HepG2 (cell line): Measurements from ENCODE around the gene BCL2L1. TPM values are rescaled to one million over a fixed set of nuclear protein-coding genes. Genes with fewer than 3 reads are reported as not detected.

Source experiments
- CREM ChIP-seq, 2 experiments: sonication (generic) in 1 of 2; formaldehyde crosslinking in 1 of 2; IDR thresholded peaks; 2 replicates each; pipeline versions ENCODE4 v1.4.0 to v1.6.1; 2016 to 2020; ENCODE audit warnings: antibody characterized with exemption in 1 of 2, mild to moderate bottlenecking in 1 of 2, missing genetic modification reagents in 1 of 2
- FOXJ3 ChIP-seq: sonication (generic); formaldehyde crosslinking; IDR thresholded peaks from 2 replicates; pipeline ENCODE4 v1.4.0; 2020; ENCODE audit warnings: missing genetic modification reagents, mild to moderate bottlenecking, borderline replicate concordance
- FOXP4 ChIP-seq: sonication (generic); formaldehyde crosslinking; IDR thresholded peaks from 2 replicates; pipeline ENCODE4 v1.4.0; 2020; ENCODE audit warnings: missing genetic modification reagents
- KLF13 ChIP-seq: sonication (generic); formaldehyde crosslinking; IDR thresholded peaks from 2 replicates; pipeline ENCODE4 v1.4.0; 2020; ENCODE audit warnings: mild to moderate bottlenecking, missing genetic modification reagents
- LCORL ChIP-seq, 2 experiments: fragments of 450-650 bp in 1 of 2; sonication (generic) in 1 of 2; formaldehyde crosslinking in 1 of 2; IDR thresholded peaks; 2 replicates each; pipeline versions ENCODE4 v1.5.0 to v1.6.1; 2017 to 2020; ENCODE audit warnings: antibody characterized with exemption in 1 of 2, missing genetic modification reagents in 1 of 2
- MAFF ChIP-seq: IDR thresholded peaks from 2 replicates; pipeline ENCODE4 v1.6.1; 2011; ENCODE audit warnings: low read depth, low read length, improper control_type of control experiment
- TBX2 ChIP-seq: sonication (generic); formaldehyde crosslinking; IDR thresholded peaks from 2 replicates; pipeline ENCODE4 v1.5.0; 2020; ENCODE audit warnings: missing genetic modification reagents, mild to moderate bottlenecking, borderline replicate concordance
- THAP7 ChIP-seq: sonication (generic); formaldehyde crosslinking; IDR thresholded peaks from 2 replicates; pipeline ENCODE4 v1.8.1; 2023; ENCODE audit warnings: mild to moderate bottlenecking, missing genetic modification reagents
- UBTF ChIP-seq: sonication (generic); formaldehyde crosslinking; IDR thresholded peaks from 2 replicates; pipeline ENCODE4 v1.4.0; 2020; ENCODE audit warnings: mild to moderate bottlenecking, missing genetic modification reagents
- ZBTB26 ChIP-seq: IDR thresholded peaks from 2 replicates; pipeline ENCODE4 v1.6.1; 2016; ENCODE audit warnings: missing compliant biosample characterization, missing genetic modification reagents, borderline replicate concordance
- ZNF276 ChIP-seq: sonication (generic); formaldehyde crosslinking; IDR thresholded peaks from 2 replicates; pipeline ENCODE4 v1.4.0; 2020; ENCODE audit warnings: mild to moderate bottlenecking, low read depth, missing genetic modification reagents
- ZNF503 ChIP-seq: sonication (generic); formaldehyde crosslinking; IDR thresholded peaks from 2 replicates; pipeline ENCODE4 v1.4.0; 2020; ENCODE audit warnings: missing genetic modification reagents
- polyA plus RNA-seq, 8 experiments: library from polyadenylated mRNA; depleted of rRNA in 3 of 8; stranded (reverse) in 7 of 8; unstranded in 1 of 8; fragments of >200 nt; fragmentation: Illumina TruSeq in 4 of 8; extraction: Trizol in 4 of 8; gene quantifications; 2 replicates each; pipeline versions ENCODE4 v1.2.1 to v1.2.3, GENCODE V29; 2011 to 2016; ENCODE audit warnings: low read depth in 4 of 8, missing spikeins in 1 of 8, mixed read lengths in 1 of 8; ENCODE audit not compliant: insufficient read depth in 1 of 8
- total RNA-seq, 5 experiments: library from RNA; depleted of rRNA; stranded (reverse); fragments of >200 nt; fragmentation: Illumina TruSeq; extraction: Trizol; gene quantifications; 2 replicates each; pipeline ENCODE4 v1.2.3, GENCODE V29; 2016; ENCODE audit warnings: low read depth in 1 of 5

Gene BCL2L1
- total and polyA plus RNA-seq, 2 of the 13 experiments (the other 11 are each of a cell fraction or from before 2014, with no cell fraction given) = 164 to 258 TPM

- TF ChIP-seq FOXP4 (peak; percentile 87), MAFF (no peak), KLF13 (CRISPR knock-in tag) (no peak), FOXJ3 (peak; percentile 36; the same call in 1 of the 2 replicates), ZBTB26 (CRISPR knock-in tag) (no peak), THAP7 (CRISPR knock-in tag) (no peak; the same call in 1 of the 2 replicates), CREM (IDR thresholded peaks at IDR 0.05) (peak; percentile 57; the same call in 1 of the 2 replicates), CREM (CRISPR knock-in tag; IDR thresholded peaks at IDR 0.05) (no peak), ZNF503 (CRISPR knock-in tag) (peak; percentile 51; the same call in 1 of the 2 replicates), LCORL (IDR thresholded peaks at IDR 0.05) (no peak), LCORL (CRISPR knock-in tag; IDR thresholded peaks at IDR 0.05) (peak; percentile 82), ZNF276 (CRISPR knock-in tag) (no peak; the same call in 1 of the 2 replicates), UBTF (no peak), TBX2 (CRISPR knock-in tag) (peak; percentile 64; the same call in 1 of the 2 replicates)
These were observed 44.0 kb downstream of the BCL2L1 start (continued) for GRCh38 chr20:31678389-31679356.
